Muscle layer of colon (tissue), 2 donors: ENCODE results near the gene WASF2.
"Not testable (repeated sequence)": the region's sequence is repeated elsewhere in the genome, so short reads cannot be mapped to it uniquely, and the experiment has no call there.

Experiments used
- H3K27ac ChIP-seq: one replicate; pipeline ENCODE4 v1.7.0; 2013; ENCODE audit warnings: low read depth, mild to moderate bottlenecking, low read length, moderate library complexity
- H3K27me3 ChIP-seq, 2 donors: one replicate each; pipeline ENCODE4 v1.7.0; 2013; ENCODE audit warnings: low read length in 2 of 2, mild to moderate bottlenecking in 2 of 2; ENCODE audit not compliant: insufficient read depth in 2 of 2, control insufficient read depth in 1 of 2
- H3K36me3 ChIP-seq: one replicate; pipeline ENCODE4 v1.7.0; 2013; ENCODE audit warnings: mild to moderate bottlenecking, low read length; ENCODE audit not compliant: insufficient read depth
- H3K4me1 ChIP-seq: one replicate; pipeline ENCODE4 v1.7.0; 2013; ENCODE audit warnings: mild to moderate bottlenecking, low read length; ENCODE audit not compliant: insufficient read depth
- H3K4me3 ChIP-seq, 2 donors: one replicate each; pipeline ENCODE4 v1.7.0; 2013; ENCODE audit warnings: low read length in 2 of 2, low read depth in 1 of 2, mild to moderate bottlenecking in 1 of 2, moderate library complexity in 1 of 2
- H3K9ac ChIP-seq: one replicate; pipeline ENCODE4 v1.7.0; 2013; ENCODE audit warnings: low read length
- H3K9me3 ChIP-seq: one replicate; pipeline ENCODE4 v1.7.0; 2013; ENCODE audit warnings: mild to moderate bottlenecking, low read length
- donor health status: abdominal sarcoma.
- donor health status: Adenocarcinoma of cecum.

Gene WASF2, protein sequence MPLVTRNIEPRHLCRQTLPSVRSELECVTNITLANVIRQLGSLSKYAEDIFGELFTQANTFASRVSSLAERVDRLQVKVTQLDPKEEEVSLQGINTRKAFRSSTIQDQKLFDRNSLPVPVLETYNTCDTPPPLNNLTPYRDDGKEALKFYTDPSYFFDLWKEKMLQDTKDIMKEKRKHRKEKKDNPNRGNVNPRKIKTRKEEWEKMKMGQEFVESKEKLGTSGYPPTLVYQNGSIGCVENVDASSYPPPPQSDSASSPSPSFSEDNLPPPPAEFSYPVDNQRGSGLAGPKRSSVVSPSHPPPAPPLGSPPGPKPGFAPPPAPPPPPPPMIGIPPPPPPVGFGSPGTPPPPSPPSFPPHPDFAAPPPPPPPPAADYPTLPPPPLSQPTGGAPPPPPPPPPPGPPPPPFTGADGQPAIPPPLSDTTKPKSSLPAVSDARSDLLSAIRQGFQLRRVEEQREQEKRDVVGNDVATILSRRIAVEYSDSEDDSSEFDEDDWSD

DNA sequence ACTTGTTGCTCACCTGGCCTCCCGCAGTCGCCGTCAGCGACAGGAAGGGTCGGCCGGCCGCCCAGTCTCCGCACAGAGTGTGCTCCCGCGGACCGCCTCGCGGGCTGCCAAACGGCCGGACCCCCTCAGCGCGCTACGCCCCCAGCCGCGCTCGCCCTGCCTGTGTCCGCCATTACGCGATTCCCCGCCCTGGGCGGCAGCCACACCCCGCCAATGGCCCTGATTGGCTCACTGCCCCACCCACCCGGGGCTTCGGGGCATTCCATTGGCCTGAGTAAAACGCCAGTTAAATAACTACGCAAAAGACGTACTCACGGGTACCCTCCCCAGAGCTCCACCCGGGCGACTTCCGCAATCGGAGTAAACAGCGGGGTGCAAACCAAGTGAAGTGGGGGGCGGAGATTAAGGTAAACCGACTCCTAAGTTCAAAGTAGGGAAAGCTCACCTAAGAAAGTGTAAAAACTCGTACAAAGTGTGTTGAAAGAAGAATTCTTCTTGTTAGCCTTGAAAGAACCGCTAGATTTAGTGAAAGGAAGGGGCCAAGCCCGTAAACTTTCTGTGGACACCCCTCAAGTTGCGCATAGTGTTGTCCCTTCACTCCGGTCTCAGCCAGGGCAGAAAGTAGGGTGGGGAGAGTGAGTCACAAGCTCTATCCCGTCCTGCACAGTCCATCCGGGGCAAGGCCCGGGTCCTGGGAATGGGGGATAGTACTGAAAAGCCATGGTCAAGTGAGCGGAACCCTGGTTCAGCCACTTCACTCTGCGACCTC lies at the start of gene WASF2:
TSS of gene WASF2 (minus strand) at position 195 of the 769 bp plus-strand sequence. CDS start 61,277 bp downstream, outside the sequence.
- peak within 1 kb of the TSS; percentile 90 for H3K27ac ChIP-seq
- peak within 1 kb of the TSS; percentile 93 to 97 for H3K4me3 ChIP-seq
- peak within 1 kb of the TSS; percentile 94 for H3K9ac ChIP-seq
- no peaks in the 10 kb centered on the region for H3K27me3 ChIP-seq
- H3K4me1 ChIP-seq = peaks cover 41% of the 10 kb centered on the region
- no peaks in the 10 kb centered on the region for H3K36me3 ChIP-seq
- H3K9me3 ChIP-seq = no peaks in the 10 kb centered on the region

DNA sequence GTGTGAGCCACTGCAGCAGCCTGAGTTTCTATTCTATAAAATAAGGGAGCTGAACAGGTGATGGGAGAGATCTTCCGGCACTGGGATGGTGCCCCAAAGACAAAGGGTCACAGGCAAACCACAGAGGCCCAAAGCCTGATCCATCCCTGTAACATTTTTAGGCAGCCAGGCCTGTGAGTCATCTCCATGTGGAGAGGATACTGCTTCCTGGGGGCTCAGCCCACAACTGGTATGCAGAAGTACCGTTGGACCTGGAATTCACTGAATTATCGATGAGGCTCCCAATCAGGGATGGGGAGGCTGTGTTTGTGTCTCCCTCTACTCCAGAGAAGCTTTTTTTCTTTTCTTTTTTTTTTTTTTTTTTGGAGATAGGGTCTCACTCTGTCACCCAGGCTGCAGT lies 48.8 kb upstream of the WASF2 start:
- Histone ChIP-seq H3K9me3 (no peaks in the 10 kb centered on the region), H3K4me1 (peaks cover 80% of the 10 kb centered on the region), H3K27ac (no peak overlapping the region), H3K9ac (no peak overlapping the region), H3K4me3 (no peak overlapping the region), H3K36me3 (peaks cover 12% of the 10 kb centered on the region), H3K27me3 (no peaks in the 10 kb centered on the region)

DNA sequence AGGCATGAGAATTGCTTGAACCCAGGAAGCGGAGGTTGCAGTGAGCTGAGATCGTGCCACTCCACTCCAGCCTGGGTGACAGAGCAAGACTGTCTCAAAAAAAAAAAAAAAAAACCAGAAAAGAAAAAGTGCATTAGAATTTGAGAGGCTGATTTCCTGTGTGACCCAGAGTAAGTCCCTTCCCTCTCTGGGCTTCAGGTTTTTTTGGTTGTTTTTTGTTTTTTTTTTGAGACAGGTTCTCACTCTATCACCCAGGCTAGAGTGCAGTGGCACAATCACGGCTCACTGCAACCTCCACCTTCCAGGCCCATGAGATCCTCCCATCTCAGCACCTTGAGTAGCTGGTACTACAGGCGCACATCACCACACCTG lies 48.3 kb upstream of the WASF2 start:
- H3K9ac ChIP-seq, H3K27me3 ChIP-seq, H3K27ac ChIP-seq, H3K4me3 ChIP-seq, H3K9me3 ChIP-seq: not testable (repeated sequence)
- Histone ChIP-seq H3K36me3 (peaks cover 17% of the 10 kb centered on the region), H3K4me1 (peaks cover 75% of the 10 kb centered on the region)

DNA sequence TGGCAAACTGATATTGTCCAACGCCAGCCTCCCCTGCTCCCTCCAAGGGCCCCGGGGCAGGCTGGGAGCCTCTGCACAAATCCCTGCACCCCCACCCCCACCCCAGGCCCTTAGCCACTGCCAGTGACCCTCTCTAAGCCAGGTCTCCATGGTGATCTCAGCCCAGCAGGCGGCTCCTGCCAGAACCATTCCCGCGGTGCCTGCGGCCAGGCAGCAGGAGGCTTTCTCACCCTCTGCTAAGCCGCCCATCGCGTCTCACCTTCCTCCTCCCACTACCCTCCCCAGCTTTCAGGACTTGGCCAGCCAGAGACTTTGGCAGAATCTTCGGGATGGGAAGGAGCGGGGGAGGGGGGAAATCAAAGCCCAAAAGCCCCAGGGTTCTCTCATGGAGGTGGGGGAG lies 46.8 kb upstream of the WASF2 start:
- Histone ChIP-seq H3K36me3 (peaks cover 29% of the 10 kb centered on the region), H3K4me1 (peaks cover 60% of the 10 kb centered on the region), H3K9me3 (no peaks in the 10 kb centered on the region), H3K9ac (peak overlapping the region; percentile 37), H3K27me3 (no peaks in the 10 kb centered on the region), H3K27ac (peak overlapping the region; percentile 75), H3K4me3 (peak overlapping the region in 1 of 2 donors; percentile 21)

DNA sequence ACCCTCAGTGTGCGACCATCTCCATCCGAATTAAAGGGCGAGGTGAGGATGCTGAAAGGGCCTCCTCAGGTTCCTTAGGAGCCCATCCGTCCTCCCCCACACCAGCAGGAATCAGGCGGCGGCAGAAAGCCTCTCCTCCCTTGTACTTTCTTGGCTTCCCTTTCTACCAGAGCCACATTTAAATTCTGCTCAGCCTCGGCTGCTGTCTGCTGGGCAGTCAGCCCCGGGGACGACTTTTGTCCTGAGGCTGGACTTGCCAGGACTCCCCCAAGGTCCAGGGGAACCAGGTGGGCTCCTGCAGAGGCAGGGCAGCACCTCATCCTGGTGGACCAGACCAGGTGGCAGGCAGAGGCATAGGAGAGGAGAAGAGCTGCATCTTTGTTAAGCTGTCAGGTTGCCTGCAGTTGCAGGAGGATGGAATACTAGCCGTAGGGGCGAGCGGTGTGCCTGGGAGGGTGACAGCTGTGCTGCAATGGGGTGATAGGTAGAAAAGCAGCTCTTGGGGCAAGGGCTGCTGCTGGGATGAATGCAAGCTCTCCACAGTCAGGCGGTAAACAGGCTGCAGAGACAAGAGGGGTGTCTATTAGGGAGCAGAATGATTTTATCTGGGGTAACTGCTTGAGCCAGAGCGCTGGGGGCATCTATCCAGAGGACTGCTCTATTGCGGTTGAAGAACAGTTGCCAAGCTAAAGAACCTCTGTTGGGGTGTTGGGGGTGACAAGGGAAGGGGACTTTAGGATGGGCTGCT lies 46.2 kb upstream of the WASF2 start:
- H3K4me3 ChIP-seq = peak overlapping the region in 1 of 2 donors; percentile 21
- peaks cover 58% of the 10 kb centered on the region for H3K4me1 ChIP-seq

DNA sequence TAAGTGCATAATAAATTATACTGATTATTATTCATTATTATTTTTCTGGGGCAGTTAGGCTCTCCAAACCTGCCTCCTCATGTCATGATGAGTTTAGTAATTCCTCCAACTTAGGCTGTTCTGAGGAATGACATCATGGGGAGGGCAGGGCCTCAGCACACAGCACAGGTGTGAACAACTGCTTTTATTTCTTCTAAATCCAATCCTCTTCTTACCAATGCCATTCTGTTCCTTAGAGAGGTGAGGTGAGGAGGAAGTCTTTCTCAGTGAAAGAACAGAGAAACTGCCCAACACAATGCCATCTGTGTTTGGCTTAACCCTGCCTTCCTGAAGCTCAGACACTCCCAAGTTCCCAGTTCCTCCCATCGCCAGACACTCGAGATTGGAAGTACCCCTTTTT lies 45.4 kb upstream of the WASF2 start:
- peak overlapping the region in 1 of 2 donors; percentile 21 for H3K4me3 ChIP-seq
- H3K36me3 ChIP-seq = peaks cover 33% of the 10 kb centered on the region
- no peaks in the 10 kb centered on the region for H3K27me3 ChIP-seq
- peak overlapping the region; percentile 75 for H3K27ac ChIP-seq
- H3K9ac ChIP-seq = peak overlapping the region; percentile 3
- H3K4me1 ChIP-seq = peaks cover 51% of the 10 kb centered on the region
- H3K9me3 ChIP-seq = no peaks in the 10 kb centered on the region

More for the DNA sequence above, 46.2 kb upstream of the WASF2 start:
- peaks cover 33% of the 10 kb centered on the region for H3K36me3 ChIP-seq
- H3K9me3 ChIP-seq = no peaks in the 10 kb centered on the region
- H3K27ac ChIP-seq = peak overlapping the region; percentile 75
- no peaks in the 10 kb centered on the region for H3K27me3 ChIP-seq
- H3K9ac ChIP-seq = peak overlapping the region; percentile 3

DNA sequence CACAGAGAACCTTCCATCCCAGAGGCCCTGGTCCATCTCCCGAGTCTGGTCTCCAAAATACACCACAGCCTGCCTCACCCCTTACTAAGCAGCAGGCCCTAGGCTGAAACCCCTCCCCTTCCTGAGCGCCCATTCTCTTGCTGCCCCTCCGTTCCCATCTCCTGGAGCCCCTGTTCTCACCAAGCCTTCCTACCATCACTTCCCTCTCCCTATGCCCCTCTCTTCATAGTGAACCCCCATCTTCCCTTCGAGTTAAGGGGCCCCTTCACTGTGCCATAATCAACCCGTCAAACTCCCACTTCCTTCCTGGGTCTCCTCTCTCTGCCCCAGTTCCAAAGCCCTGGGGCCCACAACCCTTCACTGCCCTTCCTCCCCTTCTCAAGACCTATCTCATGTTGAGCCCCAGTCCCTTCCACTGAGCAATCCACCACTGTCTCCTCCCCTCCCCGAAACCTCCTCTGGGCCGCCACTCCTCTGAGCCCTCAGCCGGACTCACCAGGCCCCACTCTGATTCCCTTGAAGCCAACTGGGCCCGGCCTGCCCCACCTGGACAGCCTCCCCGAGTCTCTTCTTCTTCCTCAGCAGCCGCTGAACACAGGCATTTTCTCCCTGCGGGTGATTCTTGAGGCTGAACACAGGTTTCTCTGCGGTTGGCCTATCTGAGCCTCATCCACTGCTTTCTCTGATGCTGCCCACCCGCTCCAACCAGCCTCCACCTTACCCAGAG lies 42.2 kb upstream of the WASF2 start:
- H3K4me3 ChIP-seq = no peak overlapping the region
- H3K27ac ChIP-seq = no peak overlapping the region
- no peaks in the 10 kb centered on the region for H3K27me3 ChIP-seq
- H3K9ac ChIP-seq = no peak overlapping the region
- no peaks in the 10 kb centered on the region for H3K9me3 ChIP-seq
- peaks cover 29% of the 10 kb centered on the region for H3K36me3 ChIP-seq
- H3K4me1 ChIP-seq = peaks cover 48% of the 10 kb centered on the region

DNA sequence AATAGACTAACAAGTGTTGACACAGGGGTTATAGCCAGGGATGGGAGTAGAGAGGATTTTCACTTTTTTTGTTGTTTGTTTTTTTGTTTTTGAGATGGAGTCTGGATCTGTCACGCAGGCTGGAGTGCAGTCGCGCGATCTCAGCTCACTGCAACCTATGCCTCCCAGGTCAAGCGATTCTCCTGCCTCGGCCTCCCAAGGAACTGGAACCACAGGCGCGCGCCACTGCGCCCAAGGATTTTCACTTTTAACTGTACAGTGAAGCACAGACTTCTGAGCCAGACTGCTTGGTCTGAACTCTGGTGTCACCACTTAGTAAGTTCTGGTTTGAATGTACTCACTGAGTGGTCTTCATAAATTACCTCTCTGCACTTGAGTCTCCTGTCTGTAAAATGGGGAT lies 40.2 kb upstream of the WASF2 start:
- Histone ChIP-seq H3K9ac (peak overlapping the region; percentile 60), H3K9me3 (no peaks in the 10 kb centered on the region), H3K27me3 (no peaks in the 10 kb centered on the region), H3K4me1 (peaks cover 48% of the 10 kb centered on the region), H3K4me3 (no peak overlapping the region), H3K36me3 (peaks cover 29% of the 10 kb centered on the region), H3K27ac (no peak overlapping the region)

DNA sequence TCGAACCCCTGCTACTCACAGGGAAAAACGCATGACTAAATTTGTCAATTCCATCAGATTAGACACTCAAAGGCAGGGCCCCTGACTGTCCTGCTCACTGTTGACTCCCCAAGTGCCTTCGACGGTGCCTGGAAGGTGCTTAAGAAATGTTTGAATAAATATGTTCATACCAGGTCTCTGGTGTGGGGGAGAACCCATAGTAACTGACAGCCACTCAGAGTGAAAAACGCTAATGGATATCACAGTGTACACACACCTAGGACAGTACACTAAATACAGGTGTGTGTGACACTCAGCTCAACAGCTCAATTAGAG lies 39.7 kb upstream of the WASF2 start:
- Histone ChIP-seq H3K4me3 (peak overlapping the region in 1 of 2 donors; percentile 67), H3K27me3 (no peaks in the 10 kb centered on the region), H3K9ac (peak overlapping the region; percentile 60), H3K36me3 (peaks cover 29% of the 10 kb centered on the region), H3K9me3 (no peaks in the 10 kb centered on the region), H3K27ac (peak overlapping the region; percentile 80), H3K4me1 (peaks cover 48% of the 10 kb centered on the region)

DNA sequence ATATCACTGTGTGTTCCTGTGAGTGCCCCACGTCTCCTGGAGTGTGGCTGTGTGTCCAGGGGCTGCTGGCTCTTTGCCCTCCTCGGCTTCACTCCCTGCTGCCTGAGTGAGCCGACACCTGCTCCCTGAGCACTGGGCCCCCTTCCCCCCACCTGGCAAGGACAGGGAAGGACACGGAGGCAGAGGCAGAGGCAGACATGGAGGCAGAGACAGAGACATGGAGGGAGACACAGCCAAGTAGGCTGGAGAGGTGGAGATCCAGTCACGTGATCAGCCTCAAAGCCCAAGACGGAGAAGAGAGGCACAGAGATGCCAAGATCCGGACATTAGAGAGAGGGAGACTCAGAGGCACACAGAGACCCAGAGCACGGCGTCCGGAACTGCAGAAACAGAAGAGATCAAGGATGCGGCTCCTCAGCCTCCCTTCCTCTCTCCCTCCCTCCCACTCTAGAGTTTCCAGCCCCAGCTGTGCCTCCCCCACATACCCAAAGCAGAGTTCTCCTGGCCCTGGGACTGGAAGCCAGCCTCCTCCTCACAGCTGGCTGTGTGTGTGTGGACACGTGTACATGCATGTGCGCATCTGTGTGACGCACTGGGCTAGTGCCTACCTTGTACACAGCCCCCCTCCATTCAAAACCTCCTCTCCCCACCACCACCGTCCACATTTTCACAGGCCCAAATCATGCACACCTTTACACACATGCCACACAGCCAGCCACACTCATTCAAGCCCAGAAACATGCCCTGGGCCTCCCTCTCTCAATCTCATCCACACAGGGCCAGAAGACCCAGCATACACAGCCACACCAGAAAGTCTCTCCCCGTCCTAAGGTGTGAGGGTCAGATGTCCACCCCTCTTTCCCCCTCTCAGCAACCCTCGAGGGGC lies 39.1 kb upstream of the WASF2 start:
- Histone ChIP-seq H3K27me3 (no peaks in the 10 kb centered on the region), H3K4me1 (peaks cover 54% of the 10 kb centered on the region), H3K9me3 (no peaks in the 10 kb centered on the region), H3K27ac (peak overlapping the region; percentile 80), H3K36me3 (peaks cover 23% of the 10 kb centered on the region), H3K9ac (peak overlapping the region; percentile 60), H3K4me3 (peak overlapping the region in 1 of 2 donors; percentile 67)
